GM23248 (cell line): ENCODE measurements around the gene SYNRG. TPM values are rescaled to one million over a fixed set of nuclear protein-coding genes. Genes with fewer than 3 reads are reported as not detected.

Source experiments
- DNase-seq: peaks from one replicate; pipeline ENCODE4 v3.0.0-alpha.2; 2015
- H2AFZ ChIP-seq: fragments of 200-600 bp; sonication (generic); 2 replicates; pipeline ENCODE4 v1.6.1; 2016; ENCODE audit warnings: antibody characterized with exemption
- H3F3A ChIP-seq: fragments of 200-600 bp; sonication (generic); 2 replicates; pipeline ENCODE4 v1.6.1; 2016; ENCODE audit warnings: mild to moderate bottlenecking, antibody characterized with exemption, mixed run types; ENCODE audit not compliant: insufficient read depth
- H3K27ac ChIP-seq: fragments of 200-600 bp; sonication (generic); 2 replicates; pipeline ENCODE4 v1.5.1; 2016; ENCODE audit warnings: mild to moderate bottlenecking
- H3K27me3 ChIP-seq: fragments of 200-600 bp; sonication (generic); replicated peaks from 2 replicates; pipeline ENCODE4 v1.6.1; 2016; ENCODE audit warnings: mild to moderate bottlenecking; ENCODE audit not compliant: insufficient read depth
- H3K36me3 ChIP-seq: fragments of 200-600 bp; sonication (generic); 2 replicates; pipeline ENCODE4 v1.6.1; 2016; ENCODE audit warnings: low read depth, mild to moderate bottlenecking
- H3K4me1 ChIP-seq: fragments of 200-600 bp; sonication (generic); 2 replicates; pipeline ENCODE4 v1.6.1; 2016; ENCODE audit warnings: mild to moderate bottlenecking; ENCODE audit not compliant: insufficient read depth
- H3K4me2 ChIP-seq: fragments of 200-600 bp; sonication (generic); one replicate; pipeline ENCODE4 v1.6.1; 2016; ENCODE audit warnings: mild to moderate bottlenecking; ENCODE audit not compliant: unreplicated experiment
- H3K4me3 ChIP-seq: fragments of 200-600 bp; sonication (generic); 2 replicates; pipeline ENCODE4 v1.5.1; 2016; ENCODE audit warnings: mild to moderate bottlenecking
- H3K79me2 ChIP-seq: fragments of 200-600 bp; sonication (generic); 2 replicates; pipeline ENCODE4 v1.6.1; 2016; ENCODE audit warnings: mild to moderate bottlenecking; ENCODE audit not compliant: insufficient read depth
- H3K9ac ChIP-seq: fragments of 200-600 bp; sonication (generic); 2 replicates; pipeline ENCODE4 v1.6.1; 2016; ENCODE audit warnings: mild to moderate bottlenecking
- H3K9me2 ChIP-seq: fragments of 200-600 bp; sonication (generic); 2 replicates; pipeline ENCODE4 v1.6.1; 2016; ENCODE audit warnings: mixed run types, mild to moderate bottlenecking, moderate library complexity; ENCODE audit not compliant: insufficient read depth
- H3K9me3 ChIP-seq: fragments of 200-600 bp; sonication (generic); one replicate; pipeline ENCODE4 v1.6.1; 2017; ENCODE audit warnings: low read depth
- H4K20me1 ChIP-seq: fragments of 200-600 bp; sonication (generic); 2 replicates; pipeline ENCODE4 v1.6.0; 2016; ENCODE audit not compliant: insufficient read depth
- EZH2 ChIP-seq: fragments of 200-600 bp; sonication (generic); IDR thresholded peaks from 2 replicates; pipeline ENCODE4 v1.6.1; 2018; ENCODE audit warnings: antibody characterized with exemption, mild to moderate bottlenecking; ENCODE audit not compliant: insufficient read depth, poor library complexity, severe bottlenecking
- EZH2phosphoT487 ChIP-seq: fragments of 200-600 bp; sonication (generic); IDR thresholded peaks from 2 replicates; pipeline ENCODE4 v1.6.1; 2018; ENCODE audit warnings: antibody characterized with exemption, moderate library complexity, mild to moderate bottlenecking, low read depth; ENCODE audit not compliant: insufficient read depth
- WGBS, 2 experiments: methylation state at CpG; one replicate each; pipeline ENCODE4 v1.1.6; 2015 to 2017; ENCODE audit warnings: low lambda C conversion rate in 2 of 2, low coverage in 1 of 2; ENCODE audit errors: missing lambda C conversion rate in 2 of 2; 5-methylcytosine and 5-hydroxymethylcytosine counted together
- in situ Hi-C: fragments of 300-500 bp; cut with MboI; formaldehyde crosslinking; loops from 2 replicates; pipeline ENCODE4 v1.15.0; 2020
- polyA plus RNA-seq: library from polyadenylated mRNA; unstranded; fragments of >200 nt; fragmentation: Nextera tagmentation; extraction: Ambion mirVana; gene quantifications from 2 replicates; pipeline ENCODE4 v1.2.1, GENCODE V29; 2016
- total RNA-seq: library from RNA; depleted of rRNA; stranded (reverse); fragments of >200 nt; shearing (Covaris generic); gene quantifications from 2 replicates; pipeline ENCODE4 v1.2.3, GENCODE V29; 2014

SYNRG gene
- total and polyA plus RNA-seq, 2 experiments from 2014 or later, result 5.6 to 13.1 TPM

- H3K4me3 ChIP-seq, result peak overlapping the region; percentile 38
- peaks cover 14% of the 10 kb centered on the region for H3F3A ChIP-seq
- H4K20me1 ChIP-seq, result no peaks in the 10 kb centered on the region
- TF ChIP-seq EZH2, result no peak
- no peak for TF ChIP-seq EZH2phosphoT487
- H3K9me2 ChIP-seq, result no peaks in the 10 kb centered on the region
- H3K4me2 ChIP-seq, result peak overlapping the region; percentile 69
- no peaks in the 10 kb centered on the region for H3K36me3 ChIP-seq
- no peaks in the 10 kb centered on the region for H3K79me2 ChIP-seq
- 0% methylated on average over 2 of the region's 2 CpGs for WGBS, 2 experiments
- H3K9ac ChIP-seq, result peak overlapping the region; percentile 34; the same call in 1 of the 2 replicates
- no peaks in the 10 kb centered on the region for H3K27me3 ChIP-seq
- H3K4me1 ChIP-seq, result peaks cover 25% of the 10 kb centered on the region
- in situ Hi-C loops, result no loop called here
- H2AFZ ChIP-seq, result peak overlapping the region; percentile 87
- no peaks in the 10 kb centered on the region for H3K9me3 ChIP-seq
- peak; percentile 81 for DNase-seq
- peak overlapping the region; percentile 25 for H3K27ac ChIP-seq
Measured at GRCh38 chr17:37648555-37648954, 39.3 kb upstream of the SYNRG start.

GRCh38 chr17:37647856-37648255 is 38.6 kb upstream of the SYNRG start:
- peak overlapping the region; percentile 87 for H2AFZ ChIP-seq
- peaks cover 17% of the 10 kb centered on the region for H3F3A ChIP-seq
- in situ Hi-C loops, result no loop called here
- H3K4me2 ChIP-seq, result peak overlapping the region; percentile 69
- TF ChIP-seq EZH2 (no peak), EZH2phosphoT487 (no peak)
- WGBS, 2 experiments, result 88% methylated on average over 1 of the region's 1 CpG
- H3K27ac ChIP-seq, result no peak overlapping the region
- H3K9me2 ChIP-seq, result no peaks in the 10 kb centered on the region
- peaks cover 25% of the 10 kb centered on the region for H3K4me1 ChIP-seq
- no peaks in the 10 kb centered on the region for H3K27me3 ChIP-seq
- H3K4me3 ChIP-seq, result no peak overlapping the region
- H3K9me3 ChIP-seq, result no peaks in the 10 kb centered on the region
- no peak for DNase-seq
- H3K36me3 ChIP-seq, result no peaks in the 10 kb centered on the region
- H4K20me1 ChIP-seq, result no peaks in the 10 kb centered on the region
- H3K9ac ChIP-seq, result no peak overlapping the region
- peaks cover 3% of the 10 kb centered on the region for H3K79me2 ChIP-seq

GRCh38 chr17:37643869-37644268 is 34.7 kb upstream of the SYNRG start:
- peak overlapping the region; percentile 89 for H3K27ac ChIP-seq
- H3K79me2 ChIP-seq, result peaks cover 43% of the 10 kb centered on the region
- H3K27me3 ChIP-seq, result no peaks in the 10 kb centered on the region
- H2AFZ ChIP-seq, result peak overlapping the region; percentile 95
- WGBS, 2 experiments, result 4 to 5% methylated on average over 3 of the region's 3 CpGs
- no peak for TF ChIP-seq EZH2
- no peak for TF ChIP-seq EZH2phosphoT487
- no peaks in the 10 kb centered on the region for H3K9me2 ChIP-seq
- peaks cover 12% of the 10 kb centered on the region for H3K36me3 ChIP-seq
- peak overlapping the region; percentile 99 for H3K4me3 ChIP-seq
- H4K20me1 ChIP-seq, result no peaks in the 10 kb centered on the region
- in situ Hi-C loops, result no loop called here
- peak; percentile 10 for DNase-seq
- H3K4me2 ChIP-seq, result peak overlapping the region; percentile 99
- H3K4me1 ChIP-seq, result peaks cover 28% of the 10 kb centered on the region
- peaks cover 27% of the 10 kb centered on the region for H3F3A ChIP-seq
- no peaks in the 10 kb centered on the region for H3K9me3 ChIP-seq
- H3K9ac ChIP-seq, result peak overlapping the region; percentile 94

- 1 to 3% methylated on average over 43 of the region's 43 CpGs for WGBS, 2 experiments
- no peaks in the 10 kb centered on the region for H3K9me2 ChIP-seq
- peaks cover 20% of the 10 kb centered on the region; the same call in 1 of the 2 replicates for H3F3A ChIP-seq
- H3K36me3 ChIP-seq, result peaks cover 17% of the 10 kb centered on the region
- H3K4me2 ChIP-seq, result peak within 1 kb of the TSS; percentile 99
- in situ Hi-C loops, result no loop called here
- peak; percentile 98 for DNase-seq
- no peaks in the 10 kb centered on the region for H4K20me1 ChIP-seq
- H3K79me2 ChIP-seq, result peaks cover 49% of the 10 kb centered on the region
- peaks cover 22% of the 10 kb centered on the region for H3K4me1 ChIP-seq
- no peaks in the 10 kb centered on the region for H3K27me3 ChIP-seq
- peak within 1 kb of the TSS; percentile 89 for H3K27ac ChIP-seq
- no peaks in the 10 kb centered on the region for H3K9me3 ChIP-seq
- peak within 1 kb of the TSS; percentile 99 for H3K4me3 ChIP-seq
- TF ChIP-seq EZH2phosphoT487 (no peak), EZH2 (no peak)
- peak within 1 kb of the TSS; percentile 94 for H3K9ac ChIP-seq
- H2AFZ ChIP-seq, result peak within 1 kb of the TSS; percentile 95
Measured at GRCh38 chr17:37643118-37643766, 34.0 kb upstream of the SYNRG start, which contains the start of gene DDX52. TSS of gene DDX52 (minus strand) at chr17:37643446. CDS start at chr17:37643420, 26 bp downstream.
